ENCODE data around the gene CDC42EP3.

CDC42EP3 gene

DNA sequence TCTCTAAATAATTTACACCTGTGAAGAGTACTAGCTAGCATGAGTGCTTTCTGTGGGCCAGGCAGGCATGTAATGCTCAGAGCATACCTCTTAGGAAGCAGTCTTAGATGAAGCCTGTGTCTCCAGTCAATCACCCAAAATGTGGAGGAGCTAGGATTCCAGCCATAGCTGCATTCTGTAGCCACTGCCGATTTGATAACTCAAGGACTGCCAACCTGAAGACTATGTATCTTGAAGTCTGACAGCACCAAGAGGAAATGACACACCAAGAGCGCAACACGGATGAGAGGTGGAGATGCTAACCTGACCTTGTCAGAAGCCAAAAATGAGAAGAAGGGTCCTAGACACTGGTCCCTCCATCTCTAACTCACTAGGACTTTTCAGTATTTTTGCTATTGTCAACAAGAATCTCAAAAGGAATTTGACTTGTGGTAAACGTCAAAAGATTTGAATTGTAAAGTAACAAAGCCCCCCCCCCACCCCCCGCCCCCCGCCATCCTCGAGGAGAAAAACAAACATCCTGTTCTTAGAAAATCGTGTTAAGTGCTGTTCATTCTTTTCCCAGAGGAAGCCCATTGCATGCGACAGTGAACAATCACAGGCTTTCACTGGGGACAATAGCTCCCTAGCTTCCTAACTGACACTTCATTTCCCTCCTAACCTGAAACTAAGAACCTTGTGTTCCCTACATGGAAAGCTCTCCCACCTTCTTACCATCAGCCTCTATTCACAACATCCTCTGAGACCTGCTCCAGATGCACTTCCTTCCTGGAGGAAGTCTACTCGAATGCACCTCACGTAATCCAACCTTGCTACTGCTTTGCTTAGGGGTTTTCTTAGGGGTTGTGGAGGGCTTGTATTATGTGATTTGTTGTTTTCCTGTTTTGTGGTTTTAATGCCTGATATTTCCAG, 14.7 kb downstream of the CDC42EP3 start:
- no peak for DNase-seq (ENCODE audit: low read depth in 2 of 2)

DNA sequence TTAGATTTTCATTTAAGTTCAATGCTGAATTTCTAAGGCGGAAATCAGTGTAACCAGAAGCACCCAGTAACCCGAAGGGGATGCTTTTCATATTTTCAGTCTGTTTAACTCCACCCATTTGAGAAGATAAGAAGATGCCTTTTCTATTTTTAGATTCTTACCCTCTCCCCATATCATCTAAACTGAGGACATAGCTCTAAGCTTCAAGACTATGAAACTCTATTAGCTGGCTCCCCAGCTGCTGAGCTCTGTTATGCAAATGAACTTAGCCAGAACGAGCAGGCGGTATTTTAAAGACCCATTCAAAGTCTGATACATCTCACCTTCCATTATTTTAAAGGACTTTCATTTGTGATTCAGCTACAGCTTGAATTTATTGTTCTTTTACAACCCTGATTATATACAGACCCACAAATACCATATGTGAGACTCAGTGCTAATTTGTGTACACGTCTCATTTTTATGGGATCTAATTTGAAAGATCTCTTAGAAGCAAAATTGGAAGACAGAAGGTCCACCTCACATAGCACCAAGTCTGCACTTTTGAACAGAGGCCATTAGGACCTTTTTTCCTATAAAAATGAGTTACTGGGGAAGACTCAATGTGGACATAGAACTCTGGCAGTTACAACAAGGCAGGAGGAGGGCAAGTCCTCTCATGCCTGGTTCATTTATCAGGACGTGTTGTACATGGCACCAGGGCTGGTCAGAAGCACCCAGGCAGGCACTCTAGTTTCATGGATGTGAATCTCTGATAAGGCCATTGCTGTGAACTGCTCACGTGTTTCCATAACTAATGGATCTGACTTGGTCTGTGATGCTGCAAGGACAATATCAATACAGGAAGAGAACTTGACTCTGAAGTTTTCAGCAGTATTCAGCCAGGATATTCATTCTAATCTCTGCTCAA, 16.3 kb downstream of the CDC42EP3 start:
- no peak for DNase-seq (ENCODE audit: low read depth in 2 of 2)

- DNase-seq (ENCODE audit: low read depth in 2 of 2): no peak
These were observed 17.0 kb downstream of the CDC42EP3 start for GRCh38 chr2:37654419-37654818.

DNA sequence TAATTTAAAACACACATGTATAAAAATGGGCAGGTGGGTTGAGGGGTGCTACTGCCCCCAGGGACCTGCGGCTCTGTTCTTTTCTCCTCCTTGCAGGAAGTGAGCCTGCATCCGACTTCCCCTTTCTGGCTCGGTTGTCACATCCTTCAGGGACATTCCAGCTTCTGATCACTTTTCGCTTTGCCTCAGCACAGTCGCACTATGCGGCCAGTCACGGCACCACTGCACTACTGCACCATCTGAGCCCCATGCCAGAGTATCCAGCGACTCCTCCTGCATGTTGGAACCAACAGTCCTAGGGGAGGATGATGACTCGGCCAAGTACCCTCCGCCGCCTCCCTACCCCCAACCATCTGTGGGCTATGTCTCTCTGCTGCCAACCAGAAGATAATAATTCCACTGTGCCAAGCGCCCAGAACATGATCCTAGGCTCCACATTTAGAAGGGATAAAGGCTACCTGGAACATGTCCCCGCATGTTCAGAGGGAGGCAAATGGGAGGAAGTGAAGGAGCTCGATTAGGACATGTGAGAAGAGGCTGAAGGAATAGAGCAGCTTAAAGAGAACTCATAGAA, 17.6 kb downstream of the CDC42EP3 start:
- DNase-seq (ENCODE audit: low read depth in 2 of 2): no peak

GRCh38 chr2:37653093-37653492, 18.3 kb downstream of the CDC42EP3 start:
- no peak for DNase-seq (ENCODE audit: low read depth in 2 of 2)

DNA sequence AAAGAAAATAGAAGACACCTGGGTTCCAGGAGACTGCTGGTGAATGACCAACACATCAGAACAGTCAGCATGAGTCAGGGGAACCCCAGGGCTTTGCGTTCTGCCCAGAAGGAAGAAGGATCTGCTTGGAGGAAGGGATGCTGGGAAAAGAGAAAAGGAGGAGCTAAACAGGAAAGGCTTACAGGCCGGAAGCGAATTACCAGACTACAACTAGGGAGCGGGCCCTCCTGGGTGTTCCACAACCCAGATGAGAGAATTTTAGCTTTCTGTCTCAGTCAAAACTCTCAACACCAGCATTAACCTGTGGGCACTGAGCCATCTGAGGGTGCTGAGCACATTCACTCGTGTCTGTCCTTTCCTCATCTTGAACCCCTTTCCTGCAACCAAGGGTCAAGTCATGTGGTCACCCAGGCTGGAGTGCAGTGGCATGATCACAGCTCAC, 19.2 kb downstream of the CDC42EP3 start:
- no peak for DNase-seq (ENCODE audit: low read depth in 2 of 2)

DNA sequence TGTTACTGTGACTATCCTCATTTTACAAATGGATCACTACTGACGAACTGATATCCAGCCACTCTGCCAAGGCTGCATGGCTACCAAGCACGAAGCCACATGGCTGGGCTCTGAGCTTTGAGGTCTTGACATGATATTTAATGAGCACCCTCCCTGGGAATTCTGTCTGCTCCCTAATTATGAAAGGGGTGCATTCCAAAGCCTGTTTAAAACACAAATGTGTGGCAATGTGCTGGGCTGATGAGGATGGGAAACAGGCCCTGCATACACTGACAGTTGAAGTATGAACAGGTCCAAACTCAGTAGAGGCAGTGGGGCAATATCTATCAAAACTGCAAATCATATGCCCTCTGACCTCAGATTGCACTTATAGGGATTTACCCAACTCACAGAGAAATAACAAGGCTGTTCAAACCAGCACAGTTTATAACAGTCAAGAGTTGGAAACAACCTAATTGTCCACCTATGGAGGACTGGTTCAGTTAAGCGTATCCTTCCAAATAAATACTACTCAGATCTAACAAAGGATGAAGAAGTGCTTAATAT, 20.8 kb downstream of the CDC42EP3 start:
- DNase-seq (ENCODE audit: low read depth in 2 of 2): no peak

GRCh38 chr2:37649518-37649917, 21.9 kb downstream of the CDC42EP3 start:
- DNase-seq (ENCODE audit: low read depth in 2 of 2): no peak

DNA sequence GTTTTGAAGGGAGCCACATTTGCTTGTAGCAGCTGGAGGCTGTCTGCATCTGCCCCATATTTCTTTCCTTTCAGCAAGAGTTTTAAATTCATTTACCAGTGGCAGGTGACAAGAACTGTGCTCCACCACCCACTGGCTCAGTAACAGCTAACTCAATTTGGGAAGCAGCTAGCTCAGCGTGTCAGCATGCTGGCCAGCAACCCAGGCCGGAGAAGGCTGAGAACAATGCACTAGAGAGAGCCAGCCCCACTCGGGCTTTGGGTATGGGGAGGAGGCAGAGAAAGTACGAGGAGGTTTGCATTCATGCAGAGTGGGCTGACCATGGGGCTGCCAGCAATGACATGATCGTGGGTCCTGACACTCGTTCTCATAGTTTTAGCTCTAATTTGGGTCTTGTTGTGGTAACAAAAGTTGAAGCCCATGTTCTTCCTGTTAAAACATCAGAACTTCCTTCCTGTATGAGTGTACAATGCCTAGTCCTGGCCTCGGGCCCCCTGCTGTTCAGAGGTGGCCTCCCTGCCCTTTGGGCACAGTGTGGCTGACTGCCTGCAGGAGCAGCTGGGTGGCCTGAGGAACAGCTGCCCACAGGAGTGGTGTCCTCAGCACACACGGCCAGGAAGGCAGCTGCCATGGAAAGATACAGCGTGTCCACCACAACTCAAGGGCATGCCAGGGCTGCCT, 23.0 kb downstream of the CDC42EP3 start:
- DNase-seq (ENCODE audit: low read depth in 2 of 2): no peak

DNA sequence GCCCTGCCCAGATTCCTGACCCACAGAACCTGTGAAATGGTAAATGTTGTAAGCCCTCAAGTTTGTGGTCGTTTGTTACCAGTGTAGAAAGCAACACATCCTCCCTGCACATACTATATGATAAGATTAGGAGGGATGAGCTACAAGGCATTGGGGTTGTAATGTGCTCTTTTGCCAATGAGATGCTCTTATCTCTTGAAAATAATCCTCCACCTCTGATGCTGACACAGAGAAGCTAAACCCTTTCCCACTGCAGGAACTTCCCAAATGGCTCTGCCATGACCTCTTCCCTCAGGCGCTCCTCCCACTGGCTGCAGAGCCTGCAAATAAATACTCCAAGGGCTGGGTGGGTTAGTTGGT, 23.5 kb downstream of the CDC42EP3 start:
- DNase-seq (ENCODE audit: low read depth in 2 of 2): no peak

- DNase-seq (ENCODE audit: low read depth in 2 of 2): no peak
These were observed 25.6 kb downstream of the CDC42EP3 start for GRCh38 chr2:37645836-37646235.

GRCh38 chr2:37645362-37645761, 26.1 kb downstream of the CDC42EP3 start:
- no peak for DNase-seq (ENCODE audit: low read depth in 2 of 2)

DNA sequence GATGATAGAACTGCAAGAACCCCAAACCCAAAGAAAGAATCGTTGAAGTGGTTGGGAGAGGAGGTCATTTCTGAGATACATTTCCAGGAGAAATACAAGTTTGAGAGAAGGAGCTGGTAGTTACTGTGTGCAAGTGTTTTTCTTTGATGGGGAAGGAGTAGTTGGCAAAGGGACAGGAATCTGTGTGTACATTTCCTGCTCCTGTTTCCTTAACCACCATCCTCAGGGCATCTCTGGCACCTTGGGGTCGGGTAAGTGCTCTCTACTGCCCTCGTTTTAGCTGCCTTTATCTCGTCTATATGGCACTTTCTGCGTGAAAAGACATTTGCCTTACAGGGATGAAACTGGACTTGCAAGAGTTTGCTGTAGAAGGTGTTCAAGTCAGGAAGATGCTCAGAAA, 27.3 kb downstream of the CDC42EP3 start:
- no peak for DNase-seq (ENCODE audit: low read depth in 2 of 2)

DNA sequence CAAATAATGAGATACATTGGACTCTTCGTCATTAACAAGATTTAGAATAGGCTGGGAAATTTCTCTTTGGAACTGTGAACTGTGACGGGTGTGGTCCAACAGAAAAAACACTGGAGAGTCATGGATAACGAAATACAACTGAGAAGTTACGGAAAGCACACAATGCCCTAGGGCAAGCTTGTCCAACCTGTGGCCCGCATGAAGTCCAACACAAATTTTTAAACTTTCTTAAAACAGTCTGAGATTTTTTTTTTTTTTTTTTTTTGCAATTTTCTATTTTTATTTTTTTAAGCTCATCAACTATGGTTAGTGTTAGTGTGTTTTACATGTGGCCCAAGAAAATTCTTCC, 27.7 kb downstream of the CDC42EP3 start:
- DNase-seq (ENCODE audit: low read depth in 2 of 2): no peak

- no peak for DNase-seq (ENCODE audit: low read depth in 2 of 2)
These were observed 28.3 kb downstream of the CDC42EP3 start for GRCh38 chr2:37642907-37643729.

- no peak for DNase-seq (ENCODE audit: low read depth in 2 of 2)
These were observed 29.8 kb downstream of the CDC42EP3 start for GRCh38 chr2:37641582-37642171.

DNA sequence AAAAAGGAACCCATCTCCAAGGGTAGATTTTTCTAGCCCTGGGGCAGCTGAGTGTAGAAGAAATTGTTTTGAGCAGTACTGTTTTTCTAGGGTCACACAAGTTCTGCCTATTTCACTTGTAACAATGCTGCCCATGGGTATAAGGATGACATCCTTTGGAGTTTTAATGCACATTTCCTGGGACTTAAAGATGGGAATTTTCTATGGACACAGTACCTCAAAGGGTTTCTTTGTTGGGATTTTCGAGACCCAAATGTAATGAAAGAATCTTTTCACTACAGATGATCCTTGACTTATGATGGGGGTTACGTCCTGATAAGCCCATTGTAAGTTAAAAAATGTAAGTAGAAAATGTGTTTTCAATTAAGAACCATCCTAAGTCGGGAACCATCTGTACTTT, 31.8 kb downstream of the CDC42EP3 start:
- DNase-seq (ENCODE audit: low read depth in 2 of 2): no peak

DNA sequence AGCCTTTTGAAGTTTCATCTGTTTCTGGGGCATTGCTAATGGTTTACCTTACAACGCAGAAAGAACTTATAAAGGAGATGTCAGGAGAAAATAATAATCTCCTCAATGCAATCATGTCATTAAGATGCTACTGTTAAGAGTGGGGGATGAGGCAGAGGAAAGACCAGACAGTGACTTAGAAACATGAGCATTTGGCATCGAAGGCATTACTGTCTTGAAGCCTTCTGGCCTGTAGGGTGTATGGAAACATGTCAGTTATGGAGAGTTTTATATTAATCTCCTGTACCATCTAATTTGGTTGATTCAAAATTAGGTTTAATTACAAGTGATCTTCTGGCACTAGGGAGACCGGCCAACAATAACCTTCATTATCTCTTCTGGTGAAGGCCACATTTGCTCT, 32.5 kb downstream of the CDC42EP3 start:
- no peak for DNase-seq (ENCODE audit: low read depth in 2 of 2)

- no peak for DNase-seq (ENCODE audit: low read depth in 2 of 2)
These were observed 33.5 kb downstream of the CDC42EP3 start for GRCh38 chr2:37637985-37638384.

- DNase-seq (ENCODE audit: low read depth in 2 of 2): no peak
These were observed 34.1 kb downstream of the CDC42EP3 start for GRCh38 chr2:37637190-37637860.
